HTERT RPE-1 (cell line): Measurements from ENCODE around the gene RUVBL1.

Source experiments
- in situ Hi-C: fragments of 300-500 bp; cut with MboI; formaldehyde crosslinking; loops from 4 replicates; pipeline ENCODE4 v1.14.3; 2020; ENCODE audit warnings: low sequenced_read_pairs

The RUVBL1 gene

DNA sequence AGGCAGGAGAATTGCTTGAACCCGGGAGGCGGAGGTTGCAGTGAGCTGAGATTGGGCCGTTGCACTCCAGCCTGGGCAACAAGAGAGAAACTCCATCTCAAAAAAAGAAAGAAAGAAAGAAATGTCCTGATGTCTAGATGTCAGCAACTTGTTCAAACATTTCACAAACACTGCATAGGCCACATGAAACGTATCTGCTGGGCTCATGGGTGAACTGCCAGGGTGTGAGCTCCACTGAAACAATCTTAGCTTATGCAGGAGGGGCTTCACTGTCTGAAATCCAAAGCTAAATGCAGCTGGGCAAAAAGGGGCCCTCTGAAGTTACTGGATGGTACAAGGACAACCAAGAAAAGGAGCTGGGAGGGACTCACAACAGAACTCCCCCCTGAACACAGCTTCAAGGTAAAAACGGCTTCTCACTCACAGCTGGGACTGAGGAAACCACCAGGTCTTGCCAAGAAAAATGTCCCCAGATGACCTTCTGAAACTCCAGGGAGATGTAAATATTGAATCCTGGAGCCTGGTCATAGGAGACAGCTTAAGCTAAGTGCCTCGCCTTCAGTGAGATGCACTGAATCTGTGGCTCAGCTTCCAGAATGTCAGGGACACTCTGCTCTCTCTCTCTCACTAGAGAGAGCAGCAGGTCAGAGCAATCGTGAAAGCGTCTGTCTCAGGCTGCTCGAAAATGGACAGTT, 39.5 kb downstream of the RUVBL1 start:
- in situ Hi-C loops = no loop called here

DNA sequence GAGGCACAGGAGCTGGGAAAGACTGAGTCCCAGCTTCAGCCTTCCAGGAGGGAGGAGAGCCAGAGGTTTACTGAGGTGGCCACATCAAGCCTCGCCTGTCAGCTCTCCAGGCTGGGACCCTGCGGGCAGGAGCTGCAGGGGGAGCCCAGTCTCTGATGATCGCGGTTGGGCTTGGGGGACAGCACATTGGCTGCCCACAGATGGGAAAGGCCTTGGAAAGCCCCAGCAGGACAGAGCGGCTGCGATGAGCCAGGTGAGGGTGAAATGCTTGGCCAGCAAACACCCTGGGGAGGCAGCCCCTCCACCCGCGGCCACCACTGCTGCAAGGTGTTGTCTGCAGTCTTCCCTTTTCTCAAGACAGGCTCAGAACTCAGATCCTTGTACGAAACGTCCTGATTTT, 40.2 kb downstream of the RUVBL1 start:
- in situ Hi-C loops = no loop called here

DNA sequence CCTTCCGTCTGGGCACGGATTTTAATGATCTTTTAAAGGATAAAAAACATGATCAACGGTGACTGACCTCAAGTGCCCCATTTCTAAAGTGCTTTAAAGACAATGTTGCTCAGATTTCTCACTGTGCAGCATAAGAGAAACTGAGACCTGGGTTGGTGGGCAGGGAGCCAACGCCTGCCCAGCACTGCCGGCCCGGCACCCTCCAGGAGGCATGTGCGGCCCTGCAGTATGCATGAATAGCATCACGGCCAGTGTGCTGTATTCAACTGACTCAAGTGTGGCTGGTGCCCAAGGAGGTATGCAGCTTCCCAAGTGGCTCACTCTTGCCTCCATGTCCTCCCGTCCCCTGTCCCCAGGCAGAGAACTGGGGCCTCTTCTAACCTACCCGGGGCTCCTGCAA, 41.1 kb downstream of the RUVBL1 start:
- in situ Hi-C loops = no loop called here

DNA sequence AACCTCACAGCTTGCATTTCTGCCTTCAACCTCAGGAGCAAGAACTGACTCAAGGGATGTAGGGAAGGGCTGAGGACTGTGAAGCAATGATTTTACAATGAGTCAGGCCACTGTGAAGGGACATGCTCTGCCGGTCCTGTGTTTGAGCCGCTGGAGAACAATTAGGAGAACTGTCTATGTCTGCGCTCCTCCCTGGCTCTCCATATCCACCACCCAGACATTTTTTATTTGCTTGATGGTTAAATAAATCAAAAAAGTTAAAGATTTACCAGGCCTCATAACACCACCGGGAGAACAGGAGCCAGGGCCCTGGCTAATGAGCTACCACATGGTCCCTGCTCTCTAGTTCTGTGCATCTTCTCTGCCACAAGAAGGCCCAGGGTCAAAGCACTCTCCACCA, 41.8 kb downstream of the RUVBL1 start:
- in situ Hi-C loops = no loop called here

DNA sequence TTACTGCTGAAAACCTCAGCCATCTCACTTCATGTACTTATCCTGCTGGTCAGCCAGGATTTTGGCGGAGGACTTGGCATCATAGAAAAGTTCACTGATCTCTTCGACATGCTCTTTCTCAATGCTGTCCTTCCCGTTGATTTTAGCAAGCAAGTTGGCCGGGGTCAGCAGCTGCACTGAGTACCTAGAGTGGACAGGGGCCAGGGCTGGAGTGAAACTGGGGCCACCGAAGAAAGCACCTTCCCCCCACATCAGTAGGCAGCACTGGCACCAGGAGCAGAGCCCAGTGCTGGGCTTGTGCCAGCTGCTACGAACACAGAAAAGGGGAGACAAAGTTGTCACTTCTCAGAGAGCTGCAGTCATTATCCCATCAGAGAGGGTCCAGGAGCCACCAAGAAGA, 42.4 kb downstream of the RUVBL1 start:
- in situ Hi-C loops = no loop called here

DNA sequence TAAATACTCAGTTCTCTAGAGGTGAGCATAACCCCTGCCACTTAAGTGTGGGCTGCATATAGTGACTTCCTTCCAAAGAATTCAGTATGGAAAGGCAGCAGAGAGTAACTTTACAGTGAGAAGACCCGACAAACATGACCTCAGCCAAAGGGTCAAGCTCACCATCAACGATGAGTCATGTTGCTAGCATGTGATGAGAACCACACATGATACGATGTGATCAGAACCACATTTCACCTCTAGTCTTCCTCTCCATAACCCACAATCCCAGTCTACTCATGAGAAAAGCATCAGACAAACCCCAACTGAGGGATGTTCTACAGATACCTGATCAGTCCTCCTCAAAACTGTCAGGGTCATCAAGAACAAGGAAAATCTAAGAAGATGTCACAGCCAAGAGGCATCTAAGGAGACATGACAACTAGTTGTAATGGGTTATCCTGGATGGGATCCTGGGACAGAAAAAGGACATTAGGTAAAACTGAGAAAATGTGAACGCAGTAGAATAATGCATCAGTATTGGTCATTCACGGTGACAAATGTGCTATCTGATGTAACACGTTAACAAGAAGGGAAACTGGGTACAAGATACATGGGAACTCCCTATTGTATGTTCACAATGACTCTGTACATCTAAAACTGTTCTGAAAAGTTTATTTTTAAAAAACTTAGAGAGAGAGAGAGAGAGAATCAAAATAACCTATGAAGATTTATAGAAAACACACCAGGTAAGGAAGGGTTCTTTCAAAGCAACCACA, 43.1 kb downstream of the RUVBL1 start:
- in situ Hi-C loops = no loop called here

DNA sequence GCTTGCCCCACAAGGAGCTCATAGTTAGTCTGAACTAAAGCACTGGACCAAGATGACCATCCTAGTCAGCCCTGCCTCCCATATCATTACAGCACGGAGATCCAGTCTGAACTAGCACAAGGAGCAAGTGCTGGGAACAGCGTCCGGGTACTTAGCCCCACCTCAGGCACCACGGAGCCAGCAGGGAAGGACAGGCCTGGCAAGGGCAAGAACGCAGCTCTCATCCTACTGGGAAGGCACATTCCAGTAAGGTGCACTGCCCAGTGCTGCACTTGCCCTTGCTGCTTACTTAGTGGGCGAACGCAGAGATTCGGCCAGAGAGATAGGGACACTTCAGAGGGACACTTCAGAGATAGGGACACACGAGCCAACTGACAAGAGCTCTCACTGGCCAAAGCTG, 43.8 kb downstream of the RUVBL1 start:
- in situ Hi-C loops = no loop called here

DNA sequence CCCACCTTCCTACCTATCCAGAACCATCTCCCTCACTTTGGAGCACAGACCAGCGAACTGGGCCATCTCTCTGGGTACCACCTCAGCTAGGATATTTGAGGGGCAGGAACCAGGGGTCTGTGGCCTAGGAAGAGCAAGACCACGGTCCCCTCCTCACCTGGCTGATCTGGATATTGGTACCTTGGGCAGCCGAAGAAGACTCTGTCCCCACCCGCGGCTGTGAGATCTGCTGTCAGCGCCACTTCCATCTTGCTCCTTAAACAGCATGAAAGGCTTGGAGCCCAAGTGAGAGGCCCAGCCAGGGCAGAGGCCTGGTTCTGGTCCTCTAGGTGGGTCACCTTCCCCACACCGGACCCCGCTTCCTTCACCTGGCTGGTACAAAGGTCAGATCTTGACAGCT, 44.7 kb downstream of the RUVBL1 start:
- in situ Hi-C loops = no loop called here

DNA sequence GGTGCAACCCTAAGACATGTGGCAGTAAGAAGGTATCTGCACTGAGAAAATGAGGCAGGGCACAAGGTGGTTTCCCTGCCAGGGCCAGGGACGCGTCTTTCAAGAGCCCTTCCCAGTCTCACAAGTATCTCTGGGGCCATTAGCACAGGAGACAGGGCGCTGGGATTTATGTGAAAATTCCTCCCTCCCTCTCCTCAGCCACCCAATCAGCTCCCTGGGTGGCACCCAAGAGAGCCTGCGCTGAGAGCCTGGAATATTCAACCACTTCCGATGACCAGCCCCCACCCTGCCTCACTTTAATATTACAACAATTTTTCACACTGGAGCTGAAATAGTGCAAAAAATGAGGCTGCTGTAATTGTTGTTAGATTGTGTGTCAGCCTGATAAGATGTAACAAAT, 45.3 kb downstream of the RUVBL1 start:
- in situ Hi-C loops = no loop called here

DNA sequence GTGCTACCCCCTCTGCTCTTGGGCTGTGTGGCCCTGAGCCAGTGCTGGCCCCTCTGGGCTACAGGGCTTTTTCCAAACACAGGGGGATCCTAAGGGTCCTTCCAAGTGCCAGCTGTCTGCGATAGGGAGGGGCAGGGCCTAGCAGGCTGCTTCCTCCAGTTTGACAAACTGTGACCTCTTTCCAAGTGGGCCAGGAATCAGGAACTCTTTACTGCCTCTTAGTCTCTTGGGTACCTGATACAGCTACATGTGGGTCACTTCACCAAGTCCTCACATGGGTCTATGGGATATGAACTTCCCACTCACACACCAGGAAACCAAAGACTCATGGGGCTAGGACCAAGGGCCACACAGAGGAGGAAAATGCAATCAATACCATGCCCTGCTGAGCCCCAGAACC, 45.9 kb downstream of the RUVBL1 start:
- in situ Hi-C loops = no loop called here

DNA sequence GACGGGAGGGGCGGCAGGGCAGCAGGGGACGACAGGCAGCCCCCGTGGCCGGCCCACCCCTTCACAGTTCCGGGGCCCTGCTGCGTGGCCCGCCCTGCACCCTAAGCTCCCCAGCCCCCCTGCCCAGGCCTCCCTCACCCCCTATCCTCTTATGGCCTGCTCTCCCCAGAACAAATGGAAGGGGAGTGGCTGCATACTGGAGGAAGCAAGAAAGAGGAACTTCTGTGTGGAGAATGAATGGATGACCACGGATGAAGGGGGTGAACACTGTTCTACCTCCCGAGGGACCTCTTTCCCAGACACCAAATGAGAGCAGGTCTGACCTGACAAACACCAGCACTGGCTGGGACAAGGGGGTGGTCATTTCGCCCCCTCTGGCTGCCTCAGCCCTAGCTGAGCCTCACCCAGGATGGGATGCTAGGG, 46.4 kb downstream of the RUVBL1 start:
- in situ Hi-C loops = no loop called here

DNA sequence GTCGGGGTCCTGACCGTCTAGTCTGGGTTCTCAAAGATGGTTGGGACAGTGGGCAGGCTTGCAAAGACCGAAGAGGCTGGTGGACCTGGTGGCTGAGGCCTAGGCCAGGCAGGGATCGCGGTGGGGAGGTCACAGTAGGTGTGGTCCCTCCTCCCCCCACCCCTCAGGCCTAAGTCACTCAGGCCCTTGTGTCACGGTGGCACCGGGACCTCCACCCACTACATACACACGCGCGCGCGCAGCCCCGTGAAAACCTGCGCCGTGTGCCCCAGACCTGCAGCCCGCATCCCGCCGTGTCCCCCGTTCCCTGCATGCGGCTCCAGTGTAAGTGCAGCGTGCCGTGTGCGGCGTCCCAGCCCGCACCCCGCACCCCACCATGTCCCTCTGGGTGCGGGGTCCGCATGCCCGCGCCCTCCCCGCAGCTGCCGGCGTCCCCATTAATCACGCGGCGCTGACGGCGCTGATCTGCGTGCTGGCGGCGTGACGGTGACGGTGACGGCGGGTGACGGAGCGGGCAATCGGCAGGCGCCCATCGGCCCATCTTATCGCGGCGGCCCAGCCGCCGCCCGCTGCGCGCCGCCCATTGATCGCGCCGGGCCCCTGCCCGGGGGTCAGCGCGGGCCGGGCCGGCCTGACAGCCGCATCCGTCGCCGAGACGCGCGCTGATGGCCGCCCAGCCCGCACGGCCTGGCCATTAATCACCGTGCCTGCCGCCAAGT, 47.0 kb downstream of the RUVBL1 start:
- in situ Hi-C loops = no loop called here

DNA sequence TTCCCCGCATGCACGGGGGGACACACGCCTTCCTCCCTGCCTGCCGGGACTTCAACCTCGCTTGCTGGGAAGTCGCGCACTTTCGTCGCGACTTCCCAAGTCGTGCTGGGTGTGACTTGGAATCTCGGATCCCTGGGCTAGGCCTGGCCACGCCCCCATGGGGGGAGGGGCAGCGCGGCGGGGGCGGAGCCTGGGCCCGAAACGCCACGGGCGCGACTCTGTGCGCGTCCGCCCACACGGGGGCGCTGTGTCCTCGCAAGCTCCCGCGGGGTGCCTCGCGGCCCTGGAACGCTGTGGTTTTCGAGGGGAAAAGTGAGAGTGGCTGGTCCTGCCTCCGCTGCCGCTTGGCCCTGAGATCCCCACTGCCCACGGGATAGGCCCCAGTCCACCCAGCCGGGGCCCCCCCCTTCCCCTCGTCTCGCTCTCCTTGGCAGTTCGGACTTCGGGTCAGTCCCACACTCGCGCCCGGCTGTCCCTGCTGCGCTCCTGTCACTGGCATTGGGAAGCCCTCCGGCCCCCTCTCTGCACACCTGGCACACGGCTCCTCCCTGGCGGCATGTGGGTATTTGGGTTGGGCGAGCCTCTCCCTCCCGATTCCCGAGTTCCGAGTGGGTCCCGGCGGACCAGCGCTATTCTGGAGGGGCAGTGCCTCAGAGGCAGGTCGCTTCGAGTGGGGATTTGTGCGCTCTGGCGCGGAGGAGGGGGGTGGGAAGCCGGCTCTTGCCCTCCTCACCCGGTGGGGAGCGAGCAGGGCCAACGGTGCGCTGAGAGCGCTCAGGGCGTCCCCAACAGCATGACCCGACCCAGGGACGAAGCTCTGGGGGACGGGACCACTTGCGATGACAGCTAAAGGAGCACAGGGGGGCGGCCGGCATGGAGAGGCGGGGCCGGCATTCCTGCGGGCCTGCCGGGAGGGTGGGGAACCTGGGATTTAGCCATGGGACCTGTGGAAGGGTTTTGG, 47.8 kb downstream of the RUVBL1 start:
- in situ Hi-C loops = no loop called here

DNA sequence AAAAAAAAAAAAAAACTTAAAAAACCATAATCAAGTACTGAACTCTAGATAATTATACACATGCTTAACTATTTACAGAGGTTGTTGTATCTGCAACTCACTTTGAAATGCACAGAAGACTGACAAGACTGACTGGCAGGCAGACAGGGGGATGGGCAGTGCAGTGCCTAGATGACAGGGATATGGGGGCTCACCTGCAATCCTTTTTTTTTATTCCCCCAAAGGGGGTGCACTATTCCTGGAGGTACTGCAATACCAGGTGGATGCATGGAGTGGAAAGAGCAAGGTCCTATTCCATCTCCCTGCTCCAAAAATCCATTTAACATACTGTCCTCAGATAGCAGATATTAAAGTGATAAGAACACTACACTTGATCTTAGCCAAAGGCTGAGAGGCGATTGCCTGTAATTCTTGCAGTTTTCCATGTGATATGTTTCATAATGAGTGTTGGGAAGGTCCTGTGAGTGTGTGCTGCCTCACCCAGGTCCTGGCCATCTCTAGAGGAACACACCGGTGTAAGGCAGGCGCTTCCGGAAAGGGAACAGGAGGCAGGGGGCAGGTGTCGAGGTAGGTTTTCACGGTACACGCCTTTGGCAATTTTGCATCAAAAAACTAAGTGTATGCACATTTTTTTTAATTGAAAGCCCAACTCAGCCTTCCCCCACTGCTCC, 48.6 kb downstream of the RUVBL1 start:
- in situ Hi-C loops = no loop called here

DNA sequence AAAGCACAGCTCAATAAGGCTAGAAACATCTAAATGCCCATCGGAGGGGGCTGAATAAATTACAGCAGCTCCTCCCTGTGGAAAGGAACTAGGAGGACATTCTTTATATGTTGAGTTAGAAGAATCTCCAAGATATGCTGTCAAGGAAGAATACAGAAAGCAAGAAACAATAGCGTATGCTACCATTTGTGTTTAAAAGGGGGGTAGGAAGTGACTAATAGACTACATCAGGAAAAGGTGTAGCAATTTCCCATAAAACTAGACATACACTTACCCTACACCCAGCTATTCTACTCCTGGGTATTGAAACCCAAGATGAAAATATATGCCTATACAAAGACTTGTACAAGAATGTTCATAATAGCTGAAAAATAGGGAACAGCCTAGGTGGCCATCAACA, 49.8 kb downstream of the RUVBL1 start:
- in situ Hi-C loops = no loop called here

DNA sequence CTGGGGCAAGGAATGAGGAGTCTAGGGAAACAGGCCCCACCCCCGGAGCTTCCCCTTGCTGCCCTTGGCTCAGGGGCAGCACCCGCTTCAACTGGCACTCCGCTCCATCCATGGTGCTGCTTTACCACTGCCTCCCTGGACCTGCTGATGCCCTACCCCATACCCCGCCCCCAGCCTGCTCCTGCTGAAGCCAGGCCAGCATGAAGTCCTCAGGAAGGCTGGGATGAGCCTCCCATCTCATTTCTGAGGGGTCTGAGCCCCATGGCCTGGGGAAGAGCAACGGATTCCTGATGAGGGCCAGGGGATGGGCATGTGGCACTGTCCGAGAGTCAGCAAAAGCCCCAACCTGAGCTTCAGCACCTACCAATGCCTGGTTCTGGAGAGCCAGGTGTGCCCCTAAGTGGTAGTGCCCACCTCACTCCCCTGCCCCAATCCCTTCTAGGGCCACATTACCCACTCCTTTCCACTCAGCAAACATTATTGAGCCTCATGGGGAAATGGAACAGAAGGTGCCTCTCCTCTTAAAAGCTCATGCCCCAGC, 50.4 kb downstream of the RUVBL1 start:
- in situ Hi-C loops = no loop called here

DNA sequence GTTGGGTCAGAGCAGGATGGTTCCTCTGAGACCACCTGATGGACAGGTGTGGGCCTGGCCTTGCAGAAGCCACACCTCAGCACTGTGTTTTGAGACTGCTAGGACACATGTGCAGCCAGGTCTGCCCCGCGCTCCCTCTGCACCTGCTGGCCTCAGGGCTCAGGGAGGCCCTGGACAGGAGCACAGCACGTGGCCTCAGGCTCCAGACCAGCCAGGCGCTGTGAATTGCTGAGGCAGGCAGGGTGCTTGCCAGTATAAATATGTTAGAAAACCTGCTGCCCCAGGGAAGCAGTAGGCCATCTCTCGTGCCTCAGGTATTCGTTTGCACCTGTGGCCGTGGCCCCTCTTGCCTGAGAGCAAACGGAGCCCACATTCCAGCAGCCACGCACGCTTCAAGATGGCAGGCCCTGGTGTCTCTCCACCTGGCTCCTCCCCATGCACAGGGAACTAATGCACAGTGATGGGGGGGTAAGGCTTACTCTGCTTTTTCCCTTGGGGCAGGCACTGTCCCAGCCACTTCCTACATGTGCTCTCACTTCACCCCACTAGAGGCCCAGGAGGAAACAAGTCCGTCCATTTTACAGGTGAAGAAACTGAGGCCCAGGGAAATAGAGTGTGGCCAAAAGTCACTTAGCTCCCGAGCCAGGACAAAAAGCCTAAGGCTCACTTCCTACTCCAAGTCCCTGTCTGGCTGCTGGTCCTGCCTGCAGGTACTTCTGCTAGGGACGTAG, 51.0 kb downstream of the RUVBL1 start:
- in situ Hi-C loops = no loop called here

DNA sequence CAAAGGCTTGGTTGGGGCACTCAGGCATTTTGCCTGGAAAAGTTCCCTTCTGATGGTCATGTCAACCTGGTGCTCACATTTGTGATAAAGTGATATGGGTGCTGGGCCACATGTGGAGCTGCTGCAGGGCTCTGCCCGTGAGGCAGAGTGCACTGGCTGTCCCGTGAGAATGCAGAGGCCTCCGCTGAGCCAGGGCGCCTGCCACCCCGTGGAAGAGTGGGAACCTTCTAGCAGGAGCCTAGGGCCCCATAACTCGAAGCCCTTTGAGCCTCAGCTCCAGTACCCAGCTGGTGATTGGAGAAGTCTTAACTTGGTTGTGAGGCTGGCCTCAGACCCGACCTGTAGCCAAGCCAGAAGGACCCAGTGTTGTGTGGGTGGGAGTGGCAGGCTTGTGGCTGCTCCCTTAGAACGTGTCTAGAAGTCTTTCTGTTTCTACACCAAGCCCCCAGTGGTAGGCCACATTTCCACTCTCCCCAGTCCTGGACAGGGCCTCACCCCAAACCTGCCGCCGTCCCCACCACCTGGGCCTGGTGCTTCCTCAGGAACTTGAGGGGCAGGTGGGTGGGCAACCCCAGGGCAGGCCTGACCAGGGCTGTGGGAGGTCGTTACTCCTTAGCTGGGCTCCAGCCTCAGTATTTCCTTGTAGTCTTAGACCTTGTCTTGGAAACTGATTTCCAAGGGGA, 51.7 kb downstream of the RUVBL1 start:
- in situ Hi-C loops = no loop called here
